GM06990 (cell line): ENCODE measurements around the gene SMIM12.

Experiments
- DNase-seq: peaks from one replicate; pipeline ENCODE4 v3.0.0-alpha.2; 2011; ENCODE audit not compliant: insufficient read length; ENCODE audit errors: extremely low read depth
- H3K27me3 ChIP-seq: replicated peaks from 2 replicates; pipeline ENCODE4 v1.6.0; 2011; ENCODE audit warnings: low read length; ENCODE audit not compliant: control insufficient read depth, insufficient read depth
- H3K36me3 ChIP-seq: 2 replicates; pipeline ENCODE4 v1.5.1; 2011; ENCODE audit warnings: low read length; ENCODE audit not compliant: control insufficient read depth, insufficient read depth
- H3K4me3 ChIP-seq: replicated peaks from 2 replicates; pipeline ENCODE4 v1.5.1; 2011; ENCODE audit warnings: low read depth, mild to moderate bottlenecking, control low read depth, low read length
- CTCF ChIP-seq: IDR thresholded peaks from 2 replicates; pipeline ENCODE4 v1.5.1; 2011; ENCODE audit warnings: low read length, control low read depth, mild to moderate bottlenecking, inconsistent platforms; ENCODE audit not compliant: insufficient read depth, poor library complexity, severe bottlenecking

Gene SMIM12

GRCh38 chr1:34866762-34867109, 7.2 kb upstream of the SMIM12 start:
- H3K36me3 ChIP-seq, result no peaks in the 10 kb centered on the region
- no peak for TF ChIP-seq CTCF
- DNase-seq, result no peak
- peak overlapping the region; percentile 74 for H3K4me3 ChIP-seq
- H3K27me3 ChIP-seq, result no peaks in the 10 kb centered on the region

GRCh38 chr1:34865981-34866761, 6.6 kb upstream of the SMIM12 start:
- TF ChIP-seq CTCF, result peak; percentile 97
- Histone ChIP-seq H3K4me3 (peak overlapping the region; percentile 74), H3K27me3 (no peaks in the 10 kb centered on the region), H3K36me3 (no peaks in the 10 kb centered on the region)
- DNase-seq, result peak; percentile 92

- no peak for DNase-seq
- H3K4me3 ChIP-seq, result peak overlapping the region; percentile 74
- no peaks in the 10 kb centered on the region for H3K36me3 ChIP-seq
- no peaks in the 10 kb centered on the region for H3K27me3 ChIP-seq
- TF ChIP-seq CTCF, result no peak
Measured at GRCh38 chr1:34865573-34865972, 6.0 kb upstream of the SMIM12 start.

- DNase-seq, result no peak
- no peak for TF ChIP-seq CTCF
- no peak overlapping the region for H3K4me3 ChIP-seq
- no peaks in the 10 kb centered on the region for H3K27me3 ChIP-seq
- no peaks in the 10 kb centered on the region for H3K36me3 ChIP-seq
Measured at GRCh38 chr1:34864759-34865158, 5.2 kb upstream of the SMIM12 start.

GRCh38 chr1:34863501-34863900, 4.0 kb upstream of the SMIM12 start:
- Histone ChIP-seq H3K27me3 (no peaks in the 10 kb centered on the region), H3K4me3 (no peak overlapping the region), H3K36me3 (no peaks in the 10 kb centered on the region)
- DNase-seq, result no peak
- TF ChIP-seq CTCF, result no peak
